VCaP (cell line): ENCODE results near the gene PCDH9.

Experiments used
- H3K27ac ChIP-seq: fragments of 450-650 bp; 2 replicates; pipeline ENCODE4 v1.5.1; 2017
- CTCF ChIP-seq: fragments of 450-650 bp; conservative IDR thresholded peaks from 2 replicates; pipeline ENCODE4 v1.5.1; 2017; ENCODE audit warnings: mild to moderate bottlenecking, moderate library complexity

PCDH9 gene

GRCh38 chr13:67052550-67053490 lies 177.3 kb downstream of the PCDH9 start:
- no peak overlapping the region for H3K27ac ChIP-seq
- no peak for TF ChIP-seq CTCF

- H3K27ac ChIP-seq, result no peak overlapping the region
- no peak for TF ChIP-seq CTCF
Observed at GRCh38 chr13:67049744-67050143, 180.4 kb downstream of the PCDH9 start.

- no peak for TF ChIP-seq CTCF
- H3K27ac ChIP-seq, result no peak overlapping the region
Observed at GRCh38 chr13:67048821-67049150, 181.3 kb downstream of the PCDH9 start.

- no peak overlapping the region for H3K27ac ChIP-seq
Observed at GRCh38 chr13:67048084-67048820, 181.9 kb downstream of the PCDH9 start.

GRCh38 chr13:67045357-67045756 lies 184.8 kb downstream of the PCDH9 start:
- H3K27ac ChIP-seq, result no peak overlapping the region
- TF ChIP-seq CTCF, result no peak

More at GRCh38 chr13:67048084-67048820, 181.9 kb downstream of the PCDH9 start:
- no peak for TF ChIP-seq CTCF

- no peak overlapping the region for H3K27ac ChIP-seq
- TF ChIP-seq CTCF, result no peak
Observed at GRCh38 chr13:67043901-67044300, 186.2 kb downstream of the PCDH9 start.

GRCh38 chr13:67042556-67042955 lies 187.6 kb downstream of the PCDH9 start:
- H3K27ac ChIP-seq, result no peak overlapping the region
- TF ChIP-seq CTCF, result no peak
